ENCODE results near the gene DOLPP1. TPM values are rescaled to one million over a fixed set of nuclear protein-coding genes. Genes with fewer than 3 reads are reported as not detected.
"Not testable (repeated sequence)": the region's sequence is repeated elsewhere in the genome, so short reads cannot be mapped to it uniquely, and the experiment has no call there.

The DOLPP1 gene
- total and polyA plus RNA-seq, 4 donors = 14.9 to 31.4 (median 20.5) TPM

DNA sequence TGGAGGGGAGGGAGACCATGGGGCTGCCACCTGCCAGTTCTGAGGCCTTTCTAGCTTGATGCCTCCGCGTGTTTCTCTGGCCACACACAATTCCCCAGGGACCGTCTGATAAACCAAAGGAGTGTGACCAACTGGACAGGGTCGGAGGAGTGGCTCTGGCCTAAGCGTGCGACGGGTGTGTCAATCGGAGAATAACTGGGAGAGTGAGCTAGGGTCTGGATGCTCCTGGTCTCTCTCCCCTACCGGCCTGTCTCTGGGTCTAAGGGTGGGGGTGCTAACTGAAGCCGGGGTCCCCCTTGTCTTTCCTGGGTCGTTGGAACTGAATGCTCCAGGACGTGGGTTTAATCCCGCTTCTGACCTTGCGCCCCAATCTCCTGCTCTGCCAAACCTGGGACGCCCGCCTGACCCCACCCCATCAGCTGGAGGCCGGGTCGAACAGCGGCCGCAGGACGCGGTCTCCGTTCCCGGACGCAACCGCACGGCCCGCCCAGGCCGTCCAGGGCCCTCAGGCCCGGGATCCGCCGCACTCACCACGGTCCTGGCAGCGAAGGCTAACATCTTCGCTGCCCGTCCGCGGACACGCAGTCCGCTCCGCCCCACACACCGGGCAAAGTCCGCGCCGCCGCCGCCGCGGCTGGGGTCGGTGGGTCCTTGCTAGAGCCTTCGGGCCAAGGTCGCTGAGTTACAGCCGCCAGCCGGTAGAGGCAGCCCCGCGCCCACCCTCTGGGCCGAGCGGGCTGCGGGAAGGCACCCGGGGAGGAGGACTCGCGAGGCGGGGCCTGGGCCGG is 29.2 kb downstream of the DOLPP1 start:
- H3K27ac ChIP-seq (ENCODE audit: low read depth, low read length) = peak overlapping the region; percentile 61
- peak in 1 of 6 donors; percentile 54 for DNase-seq (ENCODE audit: low read depth in 4 of 6, low spot score in 6 of 6)
- 4% methylated on average over 64 of the region's 64 CpGs for WGBS (ENCODE audit: insufficient coverage)

DNA sequence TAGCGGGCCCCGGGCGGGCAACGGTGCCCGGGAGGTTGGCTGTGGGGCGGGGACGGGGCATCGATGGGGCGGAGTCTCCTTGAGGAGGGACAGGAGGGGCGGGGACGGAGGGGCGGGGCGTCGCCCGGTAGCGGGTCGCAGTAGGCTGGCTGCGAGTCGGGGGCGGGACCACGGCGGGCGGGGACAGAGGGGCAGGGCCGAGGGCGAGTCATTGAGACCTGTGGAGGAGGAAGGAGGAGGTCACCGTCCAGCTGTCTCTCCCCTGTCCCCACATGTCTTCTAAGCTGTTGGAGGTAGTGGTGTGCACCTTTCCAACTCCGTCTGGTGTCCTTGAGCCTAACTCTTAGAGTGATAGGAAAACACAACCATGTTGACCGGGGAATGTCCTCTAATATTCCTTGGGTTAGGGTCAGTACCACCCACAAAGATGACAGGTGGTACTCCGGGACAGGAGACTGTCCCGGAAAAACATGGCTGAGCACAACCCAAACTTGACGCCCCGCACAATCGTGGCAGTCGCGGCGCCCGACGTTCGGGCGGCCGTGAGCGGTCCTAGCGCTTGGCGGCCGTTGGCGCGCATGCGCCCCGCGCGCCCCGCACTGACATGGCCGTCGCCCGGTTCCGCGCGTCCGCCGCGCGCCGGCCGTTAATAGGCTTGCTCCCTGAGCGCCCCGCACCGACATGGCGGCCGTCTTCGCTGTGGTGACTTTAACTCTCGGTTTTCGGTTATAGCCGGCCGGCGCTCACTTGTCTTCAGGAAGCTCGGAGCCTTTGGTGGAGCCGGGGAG is 30.0 kb downstream of the DOLPP1 start, which contains the start of the genes CRAT and PTPA:
Gene CRAT (minus strand): TSS at position 54 of the 788 bp plus-strand sequence. CDS start 284 bp downstream, outside the sequence.
Gene PTPA (plus strand): TSS at position 676 of the 788 bp plus-strand sequence. CDS start 186 bp downstream, outside the sequence.
- Histone ChIP-seq H3K4me1 (ENCODE audit: control insufficient read depth, insufficient read depth, low read length) (peaks cover 41% of the 10 kb centered on the region), H3K36me3 (ENCODE audit: control insufficient read depth, insufficient read depth, low read length) (peaks cover 29% of the 10 kb centered on the region), H3K27ac (ENCODE audit: low read depth, low read length) (peak within 1 kb of the TSS; percentile 97), H3K4me3 (ENCODE audit: low read depth, low read length) (peak within 1 kb of the TSS; percentile 77), H3K9me3 (ENCODE audit: control insufficient read depth, insufficient read depth, low read length) (no peaks in the 10 kb centered on the region), H3K27me3 (ENCODE audit: control insufficient read depth, insufficient read depth, low read length) (no peaks in the 10 kb centered on the region)
- WGBS (ENCODE audit: insufficient coverage) = under 1% methylated on average over 56 of the region's 77 CpGs
- peak; percentile 82 to 98 (median 86) for DNase-seq (ENCODE audit: low read depth in 4 of 6, low spot score in 6 of 6)

More for the DNA sequence above, 29.2 kb downstream of the DOLPP1 start:
- H3K27me3 ChIP-seq (ENCODE audit: control insufficient read depth, insufficient read depth, low read length) = no peaks in the 10 kb centered on the region
- peaks cover 41% of the 10 kb centered on the region for H3K4me1 ChIP-seq (ENCODE audit: control insufficient read depth, insufficient read depth, low read length)
- peak overlapping the region; percentile 62 for H3K4me3 ChIP-seq (ENCODE audit: low read depth, low read length)
- H3K36me3 ChIP-seq (ENCODE audit: control insufficient read depth, insufficient read depth, low read length) = peaks cover 37% of the 10 kb centered on the region
- H3K9me3 ChIP-seq (ENCODE audit: control insufficient read depth, insufficient read depth, low read length) = no peaks in the 10 kb centered on the region

DNA sequence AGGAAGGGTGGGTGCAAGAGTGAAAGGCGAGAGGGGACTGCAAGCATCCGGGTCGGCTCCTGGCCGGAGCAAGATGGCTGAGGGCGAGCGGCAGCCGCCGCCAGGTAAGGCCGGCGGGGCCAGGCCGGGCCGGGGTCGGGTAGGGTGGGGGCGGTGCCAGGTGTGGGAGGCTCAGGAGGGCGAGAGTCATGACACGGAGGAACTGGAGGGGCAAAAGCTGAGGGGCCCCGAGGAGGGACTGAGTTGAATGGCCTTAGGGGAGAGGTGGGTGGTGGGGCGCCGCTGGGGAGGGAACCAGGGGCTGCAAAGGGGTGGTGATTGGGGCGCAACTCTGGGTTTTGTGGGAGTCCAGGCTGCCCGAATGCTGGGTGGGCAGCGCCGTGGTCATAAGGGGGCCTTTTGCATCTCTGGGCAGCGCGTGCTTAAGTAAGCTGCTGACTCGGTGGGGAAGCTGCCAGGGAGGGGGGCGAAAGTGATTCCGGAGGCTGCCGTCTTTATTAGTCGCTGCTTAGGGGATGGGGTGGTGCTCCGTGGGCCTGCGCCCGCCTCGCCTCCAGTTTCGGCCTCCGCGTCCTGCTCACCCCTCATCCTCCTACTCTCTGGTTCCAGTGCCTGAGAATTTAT is 30.7 kb downstream of the DOLPP1 start:
- peak in 2 of 6 donors; percentile 64 to 71 for DNase-seq (ENCODE audit: low read depth in 4 of 6, low spot score in 6 of 6)
- Histone ChIP-seq H3K9me3 (ENCODE audit: control insufficient read depth, insufficient read depth, low read length) (no peaks in the 10 kb centered on the region), H3K4me1 (ENCODE audit: control insufficient read depth, insufficient read depth, low read length) (peaks cover 41% of the 10 kb centered on the region), H3K36me3 (ENCODE audit: control insufficient read depth, insufficient read depth, low read length) (peaks cover 22% of the 10 kb centered on the region), H3K27me3 (ENCODE audit: control insufficient read depth, insufficient read depth, low read length) (no peaks in the 10 kb centered on the region), H3K27ac (ENCODE audit: low read depth, low read length) (peak overlapping the region; percentile 97), H3K4me3 (ENCODE audit: low read depth, low read length) (peak overlapping the region; percentile 77)
- WGBS (ENCODE audit: insufficient coverage) = 0% methylated on average over 26 of the region's 37 CpGs

DNA sequence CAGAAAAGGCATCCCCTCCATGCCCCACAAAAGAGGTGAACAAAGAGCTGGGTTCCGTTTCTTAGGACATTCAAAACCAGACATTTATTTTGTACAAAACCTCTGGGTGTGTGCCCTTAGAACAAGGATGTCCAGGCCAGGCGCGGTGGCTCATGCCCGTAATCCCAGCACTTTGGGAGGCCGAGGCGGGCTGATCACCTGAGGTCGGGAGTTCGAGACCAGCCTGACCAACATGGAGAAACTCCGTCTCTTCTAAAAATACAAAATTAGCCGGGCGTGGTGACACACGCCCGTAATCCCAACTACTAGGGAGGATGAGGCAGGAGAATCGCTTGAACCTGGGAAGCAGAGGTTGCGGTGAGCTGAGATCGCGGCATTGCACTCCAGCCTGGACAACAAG is 31.6 kb downstream of the DOLPP1 start:
- Histone ChIP-seq H3K4me1 (ENCODE audit: control insufficient read depth, insufficient read depth, low read length) (peaks cover 41% of the 10 kb centered on the region), H3K36me3 (ENCODE audit: control insufficient read depth, insufficient read depth, low read length) (peaks cover 14% of the 10 kb centered on the region), H3K4me3 (ENCODE audit: low read depth, low read length) (peak overlapping the region; percentile 77)
- DNase-seq (ENCODE audit: low read depth in 4 of 6, low spot score in 6 of 6); H3K27me3 ChIP-seq (ENCODE audit: control insufficient read depth, insufficient read depth, low read length); H3K9me3 ChIP-seq (ENCODE audit: control insufficient read depth, insufficient read depth, low read length); H3K27ac ChIP-seq (ENCODE audit: low read depth, low read length): not testable (repeated sequence)
- 87% methylated on average over 9 of the region's 17 CpGs for WGBS (ENCODE audit: insufficient coverage)

DNA sequence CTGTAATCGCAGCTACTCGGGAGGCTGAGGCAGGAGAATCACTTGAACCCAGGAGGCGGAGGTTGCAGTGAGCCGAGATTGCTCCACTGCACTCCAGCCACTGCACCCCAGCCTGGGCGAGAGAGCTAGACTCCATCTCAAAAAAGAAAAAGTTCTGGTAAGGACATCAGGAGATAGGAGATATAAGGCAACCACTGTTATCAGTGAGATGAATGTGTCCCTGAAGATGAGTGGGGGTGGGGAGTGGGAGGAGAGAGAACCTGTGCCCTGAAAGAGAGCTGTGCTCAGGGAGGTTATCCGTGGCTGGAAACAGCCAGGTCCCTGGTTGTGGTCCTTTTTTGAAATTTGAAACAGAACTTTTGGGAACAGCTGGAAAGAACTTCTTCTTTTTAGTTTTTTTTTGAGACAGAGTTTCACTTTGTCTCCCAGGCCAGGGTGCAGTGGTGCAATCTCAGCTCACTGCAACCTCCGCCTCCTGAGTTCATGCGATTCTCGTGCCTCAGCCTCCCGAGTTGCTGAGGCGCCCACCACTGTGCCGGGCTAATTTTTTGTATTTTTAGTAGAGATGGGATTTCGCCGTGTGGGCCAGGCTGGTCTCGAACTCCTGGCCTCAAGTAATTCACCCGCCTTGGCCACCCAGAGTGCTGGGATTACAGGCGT is 32.9 kb downstream of the DOLPP1 start:
- peaks cover 33% of the 10 kb centered on the region for H3K4me1 ChIP-seq (ENCODE audit: control insufficient read depth, insufficient read depth, low read length)
- H3K27me3 ChIP-seq (ENCODE audit: control insufficient read depth, insufficient read depth, low read length) = no peaks in the 10 kb centered on the region
- no peak overlapping the region for H3K4me3 ChIP-seq (ENCODE audit: low read depth, low read length)
- no peak overlapping the region for H3K27ac ChIP-seq (ENCODE audit: low read depth, low read length)
- 97% methylated on average over 15 of the region's 17 CpGs for WGBS (ENCODE audit: insufficient coverage)
- no peaks in the 10 kb centered on the region for H3K9me3 ChIP-seq (ENCODE audit: control insufficient read depth, insufficient read depth, low read length)
- no peak for DNase-seq (ENCODE audit: low read depth in 4 of 6, low spot score in 6 of 6)
- H3K36me3 ChIP-seq (ENCODE audit: control insufficient read depth, insufficient read depth, low read length) = peaks cover 2% of the 10 kb centered on the region

DNA sequence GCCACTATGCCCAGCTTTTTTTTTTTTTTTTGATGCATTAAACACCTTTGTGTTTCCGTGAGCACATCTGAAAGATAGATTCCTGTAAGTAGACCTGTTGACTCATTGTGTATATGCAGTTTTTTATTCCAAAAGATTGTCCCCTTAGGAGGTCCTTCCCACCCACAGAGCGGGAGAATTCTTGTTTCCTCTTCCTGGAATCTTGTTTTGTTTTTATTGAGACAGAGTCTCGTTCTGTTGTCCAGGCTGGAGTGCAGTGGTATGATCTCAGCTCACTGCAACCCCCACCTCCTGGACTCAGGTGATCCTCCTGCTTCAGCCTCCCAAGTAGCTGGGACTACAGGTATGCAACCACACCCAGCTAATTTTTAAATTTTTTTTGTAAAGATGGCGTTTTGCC is 37.9 kb downstream of the DOLPP1 start:
- no peak for DNase-seq (ENCODE audit: low read depth in 4 of 6, low spot score in 6 of 6)
- peaks cover 34% of the 10 kb centered on the region for H3K36me3 ChIP-seq (ENCODE audit: control insufficient read depth, insufficient read depth, low read length)
- H3K4me3 ChIP-seq (ENCODE audit: low read depth, low read length) = no peak overlapping the region
- H3K27ac ChIP-seq (ENCODE audit: low read depth, low read length) = no peak overlapping the region
- H3K9me3 ChIP-seq (ENCODE audit: control insufficient read depth, insufficient read depth, low read length) = no peaks in the 10 kb centered on the region
- H3K27me3 ChIP-seq (ENCODE audit: control insufficient read depth, insufficient read depth, low read length) = no peaks in the 10 kb centered on the region
- WGBS (ENCODE audit: insufficient coverage) = 100% methylated on average over 1 of the region's 4 CpGs
- H3K4me1 ChIP-seq (ENCODE audit: control insufficient read depth, insufficient read depth, low read length) = no peaks in the 10 kb centered on the region

DNA sequence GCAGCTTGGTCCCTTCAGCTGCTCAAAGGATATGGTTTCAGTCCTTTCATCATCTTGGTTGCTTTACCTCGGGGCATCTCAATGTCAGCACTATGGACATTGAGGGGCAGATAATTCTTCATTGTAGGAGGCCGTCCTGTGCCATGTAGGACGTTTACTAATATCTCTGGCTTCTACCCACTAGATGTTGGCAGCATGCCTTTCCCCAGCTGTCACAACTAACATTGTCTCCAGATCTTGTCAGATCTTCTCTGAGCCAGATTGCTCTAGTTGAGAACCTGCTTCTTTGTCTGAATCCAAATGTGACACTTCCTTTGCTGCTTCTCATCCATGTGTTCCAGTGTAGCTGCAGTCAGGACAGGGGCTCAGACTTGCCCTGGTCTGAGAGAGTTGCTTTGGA is 40.6 kb downstream of the DOLPP1 start:
- 58% methylated on average over 3 of the region's 3 CpGs for WGBS (ENCODE audit: insufficient coverage)
- Histone ChIP-seq H3K9me3 (ENCODE audit: control insufficient read depth, insufficient read depth, low read length) (no peaks in the 10 kb centered on the region), H3K27me3 (ENCODE audit: control insufficient read depth, insufficient read depth, low read length) (no peaks in the 10 kb centered on the region), H3K4me3 (ENCODE audit: low read depth, low read length) (no peak overlapping the region), H3K36me3 (ENCODE audit: control insufficient read depth, insufficient read depth, low read length) (peaks cover 51% of the 10 kb centered on the region), H3K4me1 (ENCODE audit: control insufficient read depth, insufficient read depth, low read length) (peaks cover 3% of the 10 kb centered on the region), H3K27ac (ENCODE audit: low read depth, low read length) (no peak overlapping the region)
- peak in 1 of 6 donors; percentile 9 for DNase-seq (ENCODE audit: low read depth in 4 of 6, low spot score in 6 of 6)

DNA sequence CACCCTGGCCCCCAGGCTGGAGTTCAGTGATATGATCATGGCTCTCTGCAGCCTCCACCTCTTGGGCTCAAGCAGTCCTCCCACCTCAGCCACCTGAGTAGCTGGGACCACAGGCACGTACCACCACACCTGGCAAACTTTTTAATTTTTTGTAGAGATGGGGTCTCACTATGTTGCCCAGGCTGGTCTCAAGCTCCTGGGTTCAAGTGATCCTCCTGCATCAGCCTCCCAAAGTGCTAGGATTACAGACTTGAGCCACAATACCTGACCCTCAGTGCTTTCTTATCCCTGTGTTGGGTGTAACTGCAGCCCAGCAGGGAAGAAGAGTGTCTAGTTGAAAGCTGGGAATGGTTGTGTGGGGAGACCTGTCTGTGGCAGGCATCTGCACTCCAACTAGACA is 41.2 kb downstream of the DOLPP1 start:
- Histone ChIP-seq H3K36me3 (ENCODE audit: control insufficient read depth, insufficient read depth, low read length) (peaks cover 54% of the 10 kb centered on the region), H3K27me3 (ENCODE audit: control insufficient read depth, insufficient read depth, low read length) (no peaks in the 10 kb centered on the region), H3K4me1 (ENCODE audit: control insufficient read depth, insufficient read depth, low read length) (peaks cover 10% of the 10 kb centered on the region), H3K27ac (ENCODE audit: low read depth, low read length) (no peak overlapping the region), H3K9me3 (ENCODE audit: control insufficient read depth, insufficient read depth, low read length) (no peaks in the 10 kb centered on the region), H3K4me3 (ENCODE audit: low read depth, low read length) (no peak overlapping the region)
- DNase-seq (ENCODE audit: low read depth in 4 of 6, low spot score in 6 of 6) = no peak
- no CpG with 5 or more reads among the region's 1 CpG for WGBS (ENCODE audit: insufficient coverage)

DNA sequence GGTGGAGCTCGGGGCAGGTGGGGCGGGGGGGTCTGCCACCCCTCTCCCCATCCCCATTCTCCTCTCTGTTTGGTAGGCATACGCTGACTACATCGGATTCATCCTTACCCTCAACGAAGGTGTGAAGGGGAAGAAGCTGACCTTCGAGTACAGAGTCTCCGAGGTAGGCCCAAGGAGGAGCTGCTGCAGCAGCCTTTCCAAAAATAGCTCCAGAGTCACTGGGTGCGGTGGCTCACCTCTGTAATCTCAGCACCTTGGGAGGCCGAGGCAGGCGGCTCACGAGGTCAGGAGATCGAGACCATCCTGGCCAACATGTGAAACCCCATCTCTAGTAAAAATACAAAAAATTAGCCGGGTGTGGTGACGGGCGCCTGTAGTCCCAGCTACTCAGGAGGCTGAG is 42.1 kb downstream of the DOLPP1 start:
- H3K9me3 ChIP-seq (ENCODE audit: control insufficient read depth, insufficient read depth, low read length); H3K27ac ChIP-seq (ENCODE audit: low read depth, low read length); H3K4me3 ChIP-seq (ENCODE audit: low read depth, low read length); DNase-seq (ENCODE audit: low read depth in 4 of 6, low spot score in 6 of 6); H3K27me3 ChIP-seq (ENCODE audit: control insufficient read depth, insufficient read depth, low read length): not testable (repeated sequence)
- Histone ChIP-seq H3K36me3 (ENCODE audit: control insufficient read depth, insufficient read depth, low read length) (peaks cover 56% of the 10 kb centered on the region), H3K4me1 (ENCODE audit: control insufficient read depth, insufficient read depth, low read length) (peaks cover 13% of the 10 kb centered on the region)
- WGBS (ENCODE audit: insufficient coverage) = 90% methylated on average over 4 of the region's 15 CpGs
